Muscle layer of colon (tissue), 2 donors: ENCODE results near the gene PHF10.

ENCODE experiments used
- H3K27ac ChIP-seq: one replicate; pipeline ENCODE4 v1.7.0; 2013; ENCODE audit warnings: low read depth, mild to moderate bottlenecking, low read length, moderate library complexity
- H3K27me3 ChIP-seq, 2 donors: one replicate each; pipeline ENCODE4 v1.7.0; 2013; ENCODE audit warnings: low read length in 2 of 2, mild to moderate bottlenecking in 2 of 2; ENCODE audit not compliant: insufficient read depth in 2 of 2, control insufficient read depth in 1 of 2
- H3K36me3 ChIP-seq: one replicate; pipeline ENCODE4 v1.7.0; 2013; ENCODE audit warnings: mild to moderate bottlenecking, low read length; ENCODE audit not compliant: insufficient read depth
- H3K4me1 ChIP-seq: one replicate; pipeline ENCODE4 v1.7.0; 2013; ENCODE audit warnings: mild to moderate bottlenecking, low read length; ENCODE audit not compliant: insufficient read depth
- H3K4me3 ChIP-seq, 2 donors: one replicate each; pipeline ENCODE4 v1.7.0; 2013; ENCODE audit warnings: low read length in 2 of 2, low read depth in 1 of 2, mild to moderate bottlenecking in 1 of 2, moderate library complexity in 1 of 2
- H3K9ac ChIP-seq: one replicate; pipeline ENCODE4 v1.7.0; 2013; ENCODE audit warnings: low read length
- H3K9me3 ChIP-seq: one replicate; pipeline ENCODE4 v1.7.0; 2013; ENCODE audit warnings: mild to moderate bottlenecking, low read length
- donor health status: abdominal sarcoma.
- donor health status: Adenocarcinoma of cecum.

Gene PHF10

GRCh38 chr6:169669147-169669546 lies 55.2 kb downstream of the PHF10 start:
- H3K27me3 ChIP-seq = no peaks in the 10 kb centered on the region
- no peaks in the 10 kb centered on the region for H3K9me3 ChIP-seq
- no peak overlapping the region for H3K4me3 ChIP-seq
- H3K9ac ChIP-seq = no peak overlapping the region
- H3K36me3 ChIP-seq = peaks cover 26% of the 10 kb centered on the region
- no peak overlapping the region for H3K27ac ChIP-seq
- H3K4me1 ChIP-seq = no peaks in the 10 kb centered on the region

DNA sequence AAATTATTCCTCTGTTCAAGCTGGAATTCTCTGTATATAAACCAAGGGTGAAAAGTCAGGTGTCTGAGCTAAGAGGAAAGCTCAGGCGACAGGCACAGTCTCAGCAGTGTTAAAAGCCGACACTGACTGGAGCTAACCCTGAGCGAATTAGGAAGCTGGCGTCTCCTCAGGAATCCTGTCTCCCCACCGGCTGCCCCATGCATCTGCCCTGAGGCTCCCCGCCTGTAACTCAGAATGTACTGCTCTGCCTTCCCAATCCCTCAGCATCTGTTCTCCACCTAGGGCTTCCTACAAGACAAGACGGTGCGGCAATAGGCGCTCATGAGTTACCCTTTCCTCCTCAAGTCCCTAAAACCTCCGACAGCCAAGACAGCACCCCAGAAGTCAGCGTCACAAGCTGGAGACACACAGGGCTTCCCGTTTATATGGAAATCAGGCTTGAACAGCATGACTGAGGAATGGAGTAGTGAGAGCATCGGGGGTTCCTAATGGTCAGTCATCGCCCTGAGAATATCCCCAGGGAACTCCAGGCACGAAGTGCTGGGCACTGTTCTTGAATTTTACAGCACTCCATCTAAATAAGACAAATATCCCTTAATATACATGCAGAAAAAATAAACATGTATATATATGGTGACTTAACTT lies 56.0 kb downstream of the PHF10 start:
- H3K36me3 ChIP-seq = peaks cover 34% of the 10 kb centered on the region
- no peaks in the 10 kb centered on the region for H3K9me3 ChIP-seq
- no peak overlapping the region for H3K27ac ChIP-seq
- H3K4me3 ChIP-seq = no peak overlapping the region
- H3K4me1 ChIP-seq = no peaks in the 10 kb centered on the region
- H3K27me3 ChIP-seq = no peaks in the 10 kb centered on the region
- no peak overlapping the region for H3K9ac ChIP-seq

GRCh38 chr6:169667716-169668115 lies 56.6 kb downstream of the PHF10 start:
- Histone ChIP-seq H3K27ac (no peak overlapping the region), H3K27me3 (no peaks in the 10 kb centered on the region), H3K9ac (no peak overlapping the region), H3K4me3 (no peak overlapping the region), H3K4me1 (no peaks in the 10 kb centered on the region), H3K36me3 (peaks cover 34% of the 10 kb centered on the region), H3K9me3 (no peaks in the 10 kb centered on the region)

DNA sequence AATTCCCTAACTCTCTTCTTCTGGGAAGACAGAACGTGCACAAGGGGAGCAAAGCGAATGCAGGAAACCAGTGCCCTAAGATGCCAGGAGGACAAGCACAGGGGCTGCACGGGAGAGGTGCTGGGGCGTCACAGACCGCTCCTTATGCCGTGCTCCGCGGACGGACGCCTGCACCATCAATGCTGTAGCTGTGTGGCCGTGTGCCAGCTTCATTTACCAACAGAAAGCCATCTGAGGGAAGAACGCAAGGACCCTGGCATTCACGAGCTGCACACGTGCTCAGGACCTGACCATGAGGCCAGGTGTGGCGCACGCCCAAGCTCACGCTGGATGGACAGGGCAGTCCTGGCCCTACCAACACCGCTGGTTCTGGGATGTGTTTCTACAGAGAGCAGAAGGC lies 57.9 kb downstream of the PHF10 start:
- H3K4me3 ChIP-seq = no peak overlapping the region
- H3K36me3 ChIP-seq = peaks cover 38% of the 10 kb centered on the region
- no peak overlapping the region for H3K9ac ChIP-seq
- H3K27ac ChIP-seq = no peak overlapping the region
- no peaks in the 10 kb centered on the region for H3K4me1 ChIP-seq
- no peaks in the 10 kb centered on the region for H3K27me3 ChIP-seq
- no peaks in the 10 kb centered on the region for H3K9me3 ChIP-seq

DNA sequence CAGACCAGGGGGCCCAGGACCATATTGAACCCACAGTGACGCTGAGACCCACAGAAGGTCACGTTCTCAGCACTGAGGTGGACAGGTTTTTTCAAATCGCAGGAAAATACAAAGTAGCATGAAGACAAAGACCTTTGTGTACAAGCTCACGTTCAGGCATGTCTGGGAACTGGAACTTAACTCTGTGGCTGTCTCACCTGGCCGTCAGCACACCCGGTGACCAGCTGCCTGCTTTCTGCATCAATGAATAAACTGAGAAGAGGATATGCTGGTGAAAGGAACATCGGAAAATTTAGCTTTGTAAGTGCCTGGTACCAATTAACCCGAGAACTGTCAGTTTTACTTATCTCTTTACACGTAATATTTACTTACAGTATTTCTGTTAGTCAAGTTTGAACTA lies 59.0 kb downstream of the PHF10 start:
- no peak overlapping the region for H3K27ac ChIP-seq
- H3K27me3 ChIP-seq = no peaks in the 10 kb centered on the region
- H3K9ac ChIP-seq = no peak overlapping the region
- H3K36me3 ChIP-seq = peaks cover 41% of the 10 kb centered on the region
- H3K4me1 ChIP-seq = no peaks in the 10 kb centered on the region
- no peak overlapping the region for H3K4me3 ChIP-seq
- H3K9me3 ChIP-seq = no peaks in the 10 kb centered on the region

GRCh38 chr6:169664227-169664626 lies 60.1 kb downstream of the PHF10 start:
- no peak overlapping the region for H3K4me3 ChIP-seq
- no peaks in the 10 kb centered on the region for H3K4me1 ChIP-seq
- no peaks in the 10 kb centered on the region for H3K9me3 ChIP-seq
- H3K27ac ChIP-seq = no peak overlapping the region
- H3K27me3 ChIP-seq = no peaks in the 10 kb centered on the region
- H3K9ac ChIP-seq = no peak overlapping the region
- peaks cover 41% of the 10 kb centered on the region for H3K36me3 ChIP-seq

GRCh38 chr6:169663468-169663867 lies 60.8 kb downstream of the PHF10 start:
- Histone ChIP-seq H3K4me1 (no peaks in the 10 kb centered on the region), H3K27ac (no peak overlapping the region), H3K9ac (no peak overlapping the region), H3K4me3 (no peak overlapping the region), H3K36me3 (peaks cover 39% of the 10 kb centered on the region), H3K27me3 (no peaks in the 10 kb centered on the region), H3K9me3 (no peaks in the 10 kb centered on the region)

- no peak overlapping the region for H3K9ac ChIP-seq
- no peak overlapping the region for H3K27ac ChIP-seq
- H3K27me3 ChIP-seq = no peaks in the 10 kb centered on the region
- no peaks in the 10 kb centered on the region for H3K4me1 ChIP-seq
- no peaks in the 10 kb centered on the region for H3K9me3 ChIP-seq
- H3K4me3 ChIP-seq = no peak overlapping the region
- peaks cover 37% of the 10 kb centered on the region for H3K36me3 ChIP-seq
Measured at GRCh38 chr6:169661391-169661756, 62.9 kb downstream of the PHF10 start.

GRCh38 chr6:169660751-169661390 lies 63.4 kb downstream of the PHF10 start:
- H3K36me3 ChIP-seq = peaks cover 37% of the 10 kb centered on the region
- no peaks in the 10 kb centered on the region for H3K4me1 ChIP-seq
- no peaks in the 10 kb centered on the region for H3K27me3 ChIP-seq
- no peaks in the 10 kb centered on the region for H3K9me3 ChIP-seq
- H3K4me3 ChIP-seq = no peak overlapping the region
- no peak overlapping the region for H3K9ac ChIP-seq
- H3K27ac ChIP-seq = no peak overlapping the region

- H3K36me3 ChIP-seq = peaks cover 29% of the 10 kb centered on the region
- no peak overlapping the region for H3K9ac ChIP-seq
- no peak overlapping the region for H3K4me3 ChIP-seq
- no peaks in the 10 kb centered on the region for H3K27me3 ChIP-seq
- H3K27ac ChIP-seq = no peak overlapping the region
- no peaks in the 10 kb centered on the region for H3K9me3 ChIP-seq
- H3K4me1 ChIP-seq = no peaks in the 10 kb centered on the region
Measured at GRCh38 chr6:169659820-169660610, 64.3 kb downstream of the PHF10 start.

- peaks cover 11% of the 10 kb centered on the region for H3K36me3 ChIP-seq
- H3K27me3 ChIP-seq = no peaks in the 10 kb centered on the region
- no peaks in the 10 kb centered on the region for H3K4me1 ChIP-seq
- H3K27ac ChIP-seq = no peak overlapping the region
- no peaks in the 10 kb centered on the region for H3K9me3 ChIP-seq
- H3K9ac ChIP-seq = no peak overlapping the region
- no peak overlapping the region for H3K4me3 ChIP-seq
Measured at GRCh38 chr6:169657284-169657610, 67.1 kb downstream of the PHF10 start.
